Ramos (cell line): Measurements from ENCODE around the gene ASAH2B.
"Not testable (repeated sequence)": the region's sequence is repeated elsewhere in the genome, so short reads cannot be mapped to it uniquely, and the experiment has no call there.

Experiments
- in situ Hi-C: fragments of 300-500 bp; cut with MboI; formaldehyde crosslinking; loops from one replicate; pipeline ENCODE4 v1.14.3; 2022; ENCODE audit warnings: low sequenced_read_pairs; ENCODE audit not compliant: unreplicated experiment

The ASAH2B gene

GRCh38 chr10:50739618-50740292 lies at the start of gene ASAH2B:
Gene ASAH2B, plus strand, starts transcription at chr10:50739936. Its CDS starts 5,195 bp downstream, at chr10:50745131.
- in situ Hi-C loops = no loop called here

GRCh38 chr10:50697819-50698218 lies 41.9 kb upstream of the ASAH2B start:
- in situ Hi-C loops = not testable (repeated sequence)

GRCh38 chr10:50701947-50702346 lies 37.8 kb upstream of the ASAH2B start:
- in situ Hi-C loops = not testable (repeated sequence)

- in situ Hi-C loops = not testable (repeated sequence)
These were observed 36.7 kb upstream of the ASAH2B start for GRCh38 chr10:50702997-50703396.

GRCh38 chr10:50704436-50705079 lies 35.2 kb upstream of the ASAH2B start:
- in situ Hi-C loops = not testable (repeated sequence)

- in situ Hi-C loops = not testable (repeated sequence)
These were observed 33.7 kb upstream of the ASAH2B start for GRCh38 chr10:50706006-50706405.

GRCh38 chr10:50710241-50710640 lies 29.5 kb upstream of the ASAH2B start:
- in situ Hi-C loops = not testable (repeated sequence)

GRCh38 chr10:50723812-50724211 lies 15.9 kb upstream of the ASAH2B start:
- in situ Hi-C loops = not testable (repeated sequence)

GRCh38 chr10:50728112-50728511 lies 11.6 kb upstream of the ASAH2B start:
- in situ Hi-C loops = not testable (repeated sequence)

- in situ Hi-C loops = not testable (repeated sequence)
These were observed 634 bp upstream of the ASAH2B start for GRCh38 chr10:50738987-50739617.

GRCh38 chr10:50740293-50740648 lies 535 bp downstream of the ASAH2B start:
- in situ Hi-C loops = no loop called here

- in situ Hi-C loops = not testable (repeated sequence)
These were observed 3.1 kb downstream of the ASAH2B start for GRCh38 chr10:50742820-50743219.

- in situ Hi-C loops = not testable (repeated sequence)
These were observed 27.2 kb downstream of the ASAH2B start for GRCh38 chr10:50766774-50767513.

GRCh38 chr10:50772042-50772441 lies 32.3 kb downstream of the ASAH2B start:
- in situ Hi-C loops = not testable (repeated sequence)

- in situ Hi-C loops = not testable (repeated sequence)
These were observed 35.1 kb downstream of the ASAH2B start for GRCh38 chr10:50774868-50775267.

- in situ Hi-C loops = not testable (repeated sequence)
These were observed 40.3 kb downstream of the ASAH2B start for GRCh38 chr10:50780036-50780435.

GRCh38 chr10:50782017-50782416 lies 42.3 kb downstream of the ASAH2B start:
- in situ Hi-C loops = not testable (repeated sequence)

GRCh38 chr10:50787962-50788361 lies 48.2 kb downstream of the ASAH2B start:
- in situ Hi-C loops = not testable (repeated sequence)

GRCh38 chr10:50788951-50789945 lies 49.5 kb downstream of the ASAH2B start:
- in situ Hi-C loops = no loop called here

- in situ Hi-C loops = no loop called here
These were observed 54.8 kb downstream of the ASAH2B start for GRCh38 chr10:50794490-50794889.
